NT2/D1 (cell line): Measurements from ENCODE around the gene POMT2.

Source experiments
- DNase-seq: peaks from one replicate; pipeline ENCODE4 v3.0.0-alpha.2; 2011; ENCODE audit warnings: low read depth, low spot score
- H3K27me3 ChIP-seq: 2 replicates; pipeline ENCODE4 v1.6.0; 2011; ENCODE audit warnings: mild to moderate bottlenecking; ENCODE audit not compliant: insufficient read length, insufficient read depth
- H3K36me3 ChIP-seq: 2 replicates; pipeline ENCODE4 v1.6.1; 2011; ENCODE audit warnings: mild to moderate bottlenecking, low read length, mixed read lengths; ENCODE audit not compliant: insufficient read depth, insufficient read length
- H3K4me1 ChIP-seq: 2 replicates; pipeline ENCODE4 v1.5.1; 2011; ENCODE audit not compliant: insufficient read depth, insufficient read length
- H3K4me3 ChIP-seq: 2 replicates; pipeline ENCODE4 v1.5.1; 2011; ENCODE audit warnings: low read depth; ENCODE audit not compliant: insufficient read length
- H3K9ac ChIP-seq: 2 replicates; pipeline ENCODE4 v1.6.0; 2011; ENCODE audit warnings: low read depth; ENCODE audit not compliant: insufficient read length
- H3K9me3 ChIP-seq: 2 replicates; pipeline ENCODE4 v1.5.1; 2011; ENCODE audit warnings: mild to moderate bottlenecking, low read length; ENCODE audit not compliant: insufficient read depth
- SUZ12 ChIP-seq: IDR thresholded peaks from 2 replicates; pipeline ENCODE4 v1.6.1; 2011; ENCODE audit not compliant: insufficient read length, insufficient read depth; ENCODE audit errors: extremely low read depth
- YY1 ChIP-seq: IDR thresholded peaks from 2 replicates; pipeline ENCODE4 v1.6.1; 2011; ENCODE audit not compliant: insufficient read length, insufficient read depth
- ZNF274 ChIP-seq: IDR thresholded peaks from 2 replicates; pipeline ENCODE4 v1.6.1; 2011; ENCODE audit warnings: mild to moderate bottlenecking, low read depth, low read length

The POMT2 gene

GRCh38 chr14:77249286-77249685 is 71.4 kb downstream of the POMT2 start:
- H3K4me1 ChIP-seq: no peaks in the 10 kb centered on the region
- no peak overlapping the region for H3K4me3 ChIP-seq
- peaks cover 5% of the 10 kb centered on the region for H3K36me3 ChIP-seq
- no peaks in the 10 kb centered on the region for H3K9me3 ChIP-seq
- TF ChIP-seq YY1 (no peak), ZNF274 (no peak), SUZ12 (no peak)
- no peak for DNase-seq
- no peaks in the 10 kb centered on the region for H3K27me3 ChIP-seq
- H3K9ac ChIP-seq: no peak overlapping the region

DNA sequence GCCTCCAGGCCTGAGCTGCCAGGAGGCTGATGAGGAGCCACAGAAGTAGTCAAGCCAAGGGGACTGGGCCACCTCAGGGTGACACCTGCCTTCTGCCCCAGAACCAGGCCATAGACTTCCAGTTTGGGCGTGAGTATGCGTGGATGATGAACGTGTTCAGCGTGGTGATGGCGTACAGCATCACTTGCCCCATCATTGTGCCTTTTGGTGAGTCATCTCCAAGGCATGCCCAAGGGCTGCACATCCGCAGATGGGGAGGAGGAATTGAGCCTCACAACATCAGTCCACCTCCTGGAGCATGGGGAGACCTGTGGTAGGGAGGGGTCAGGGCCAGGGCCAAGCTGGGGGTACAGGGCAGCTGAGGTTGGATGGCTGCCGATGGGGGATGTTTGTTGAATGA is 72.0 kb downstream of the POMT2 start:
- Histone ChIP-seq H3K36me3 (peaks cover 5% of the 10 kb centered on the region), H3K9ac (no peak overlapping the region), H3K27me3 (no peaks in the 10 kb centered on the region), H3K4me1 (no peaks in the 10 kb centered on the region), H3K9me3 (no peaks in the 10 kb centered on the region), H3K4me3 (no peak overlapping the region)
- TF ChIP-seq SUZ12 (no peak), YY1 (no peak), ZNF274 (no peak)
- no peak for DNase-seq

GRCh38 chr14:77246784-77247183 is 73.9 kb downstream of the POMT2 start:
- Histone ChIP-seq H3K9ac (no peak overlapping the region), H3K27me3 (no peaks in the 10 kb centered on the region), H3K36me3 (peaks cover 5% of the 10 kb centered on the region), H3K4me1 (no peaks in the 10 kb centered on the region), H3K4me3 (no peak overlapping the region), H3K9me3 (no peaks in the 10 kb centered on the region)
- TF ChIP-seq ZNF274: no peak
- no peak for TF ChIP-seq YY1
- TF ChIP-seq SUZ12: no peak
- DNase-seq: no peak

DNA sequence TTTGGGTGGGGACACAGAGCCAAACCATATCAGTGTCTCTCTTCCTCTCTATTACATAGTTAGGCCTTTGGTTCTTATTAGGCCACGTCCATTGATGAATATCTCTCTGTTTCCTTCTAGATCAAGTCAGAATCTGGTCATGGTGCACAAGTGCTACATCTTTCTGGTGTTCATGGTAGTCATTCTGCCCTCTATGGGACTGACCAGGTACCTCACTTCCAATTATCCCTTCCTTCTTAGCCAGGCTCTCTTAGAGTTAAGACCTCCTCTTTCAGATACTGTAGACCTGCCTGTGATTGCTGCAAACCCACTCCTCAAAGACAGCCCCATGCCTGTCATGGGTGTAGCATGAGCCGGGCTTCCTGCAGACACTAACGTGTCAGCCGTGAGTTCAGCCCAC is 74.9 kb downstream of the POMT2 start:
- no peak for DNase-seq
- Histone ChIP-seq H3K9me3 (no peaks in the 10 kb centered on the region), H3K27me3 (no peaks in the 10 kb centered on the region), H3K4me1 (no peaks in the 10 kb centered on the region), H3K4me3 (no peak overlapping the region), H3K36me3 (peaks cover 5% of the 10 kb centered on the region), H3K9ac (no peak overlapping the region)
- TF ChIP-seq YY1 (no peak), ZNF274 (no peak), SUZ12 (no peak)

DNA sequence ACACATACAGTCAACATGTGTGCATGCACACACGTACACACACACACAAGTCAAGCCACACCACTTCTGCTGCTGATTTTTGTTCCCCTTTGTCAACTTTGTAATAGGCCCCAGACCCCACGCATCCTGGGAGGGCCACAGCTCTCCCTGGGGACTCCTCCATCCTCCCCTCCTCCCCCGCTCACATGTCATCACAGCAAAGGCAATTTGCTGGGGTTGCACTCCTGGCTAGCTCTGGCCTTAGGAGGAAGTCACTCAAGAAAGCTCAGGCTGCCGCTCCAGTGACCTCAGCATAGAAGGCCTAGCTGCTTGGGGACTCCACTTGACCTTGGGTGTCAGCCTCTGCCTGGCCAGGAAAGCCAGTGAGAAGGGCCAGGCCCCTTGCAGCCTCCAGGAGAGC is 76.8 kb downstream of the POMT2 start:
- no peak for DNase-seq
- H3K4me3 ChIP-seq: no peak overlapping the region
- TF ChIP-seq YY1: no peak
- no peak for TF ChIP-seq SUZ12
- TF ChIP-seq ZNF274: no peak
- H3K27me3 ChIP-seq: no peaks in the 10 kb centered on the region
- H3K9me3 ChIP-seq: no peaks in the 10 kb centered on the region
- H3K4me1 ChIP-seq: no peaks in the 10 kb centered on the region
- no peak overlapping the region for H3K9ac ChIP-seq
- H3K36me3 ChIP-seq: no peaks in the 10 kb centered on the region

DNA sequence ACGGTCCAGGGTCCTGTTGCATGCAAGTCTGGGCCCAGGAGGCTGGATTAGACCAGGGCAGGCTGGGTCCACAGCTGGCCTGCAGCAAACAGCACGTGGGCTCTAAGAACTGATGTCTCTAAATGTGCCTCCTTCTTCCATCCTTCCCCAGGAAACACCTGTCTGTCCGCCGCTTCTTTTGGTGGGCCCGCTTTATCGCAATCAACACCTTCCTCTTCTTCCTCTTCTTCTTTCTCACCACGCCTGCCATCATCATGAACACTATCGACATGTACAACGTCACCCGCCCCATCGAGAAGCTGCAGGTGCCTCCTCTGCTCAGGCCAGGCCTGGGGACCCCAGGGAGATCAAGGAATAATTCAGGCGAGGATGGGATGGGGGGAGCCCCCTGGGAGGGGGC is 77.9 kb downstream of the POMT2 start:
- Histone ChIP-seq H3K9me3 (no peaks in the 10 kb centered on the region), H3K36me3 (no peaks in the 10 kb centered on the region)

DNA sequence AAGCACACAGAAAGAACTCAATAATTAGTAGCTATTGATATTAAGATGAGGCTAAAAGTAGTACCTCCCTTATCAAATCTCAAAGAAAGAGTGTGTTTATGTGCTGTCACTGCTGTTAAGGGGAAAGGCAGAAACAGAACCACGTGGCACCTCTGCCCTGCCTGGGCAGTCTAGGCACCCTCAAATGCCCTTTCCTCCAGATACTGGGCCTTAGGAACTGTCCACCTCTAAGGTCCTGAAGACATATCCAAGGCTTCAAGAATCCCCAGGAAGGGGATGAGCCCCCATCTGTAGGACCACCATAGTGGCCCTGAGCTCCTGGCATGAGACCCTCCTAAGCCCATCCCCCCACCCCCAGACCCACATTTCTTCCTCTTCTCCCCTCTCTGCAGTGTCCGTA is 78.7 kb downstream of the POMT2 start:
- Histone ChIP-seq H3K9ac (no peak overlapping the region), H3K9me3 (no peaks in the 10 kb centered on the region), H3K27me3 (no peaks in the 10 kb centered on the region), H3K4me3 (no peak overlapping the region), H3K36me3 (no peaks in the 10 kb centered on the region), H3K4me1 (no peaks in the 10 kb centered on the region)
- TF ChIP-seq YY1 (no peak), SUZ12 (no peak), ZNF274 (no peak)
- no peak for DNase-seq

More for the DNA sequence above, 77.9 kb downstream of the POMT2 start:
- H3K9ac ChIP-seq: no peak overlapping the region
- no peak for DNase-seq
- no peaks in the 10 kb centered on the region for H3K27me3 ChIP-seq
- TF ChIP-seq YY1 (no peak), SUZ12 (no peak), ZNF274 (no peak)
- no peak overlapping the region for H3K4me3 ChIP-seq
- no peaks in the 10 kb centered on the region for H3K4me1 ChIP-seq
